Retina (tissue), 1 donor: ENCODE measurements around the gene CHSY1.

ENCODE experiments used
- DNase-seq: peaks from one replicate; pipeline ENCODE4 v3.0.0-alpha.2; 2016

CHSY1 gene

DNA sequence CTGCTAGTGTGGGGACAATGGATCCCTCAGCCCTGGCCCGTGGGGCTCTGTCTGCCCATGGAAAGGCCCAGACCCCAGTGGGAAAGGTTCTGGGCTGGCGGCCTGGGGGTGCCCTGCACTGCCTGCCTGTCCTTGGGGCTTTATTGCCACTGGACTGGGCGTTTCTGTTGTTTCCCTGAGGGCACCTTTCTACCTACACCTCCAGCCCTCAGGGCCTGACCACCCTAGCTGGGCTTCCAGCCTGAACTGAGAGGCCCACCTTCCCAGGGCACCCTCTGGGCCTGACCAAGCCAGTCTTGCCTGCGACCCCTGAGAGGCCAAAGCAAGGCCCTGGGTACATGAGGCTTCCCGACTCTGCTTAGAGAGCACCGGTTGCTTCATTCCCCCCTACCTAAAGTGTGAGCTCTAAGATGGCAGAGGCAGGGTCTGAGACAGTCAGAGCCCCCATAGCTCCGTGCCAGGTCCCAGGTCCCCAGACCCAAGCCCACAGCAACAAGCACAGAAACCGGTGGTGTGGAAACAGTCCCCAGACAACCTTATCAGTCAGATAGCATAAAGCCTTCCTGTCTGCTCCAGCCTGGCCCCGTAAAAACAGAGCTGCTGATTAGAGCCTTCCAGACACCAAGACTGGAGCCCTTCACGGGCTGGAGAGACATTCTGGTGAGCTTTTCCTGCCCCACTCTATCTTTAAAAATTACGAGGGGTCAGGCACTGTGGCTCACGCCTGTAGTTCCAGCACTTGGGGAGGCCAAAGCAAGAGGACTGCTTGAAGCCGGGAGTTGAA lies 102.8 kb downstream of the CHSY1 start:
- DNase-seq = peak; percentile 15

DNA sequence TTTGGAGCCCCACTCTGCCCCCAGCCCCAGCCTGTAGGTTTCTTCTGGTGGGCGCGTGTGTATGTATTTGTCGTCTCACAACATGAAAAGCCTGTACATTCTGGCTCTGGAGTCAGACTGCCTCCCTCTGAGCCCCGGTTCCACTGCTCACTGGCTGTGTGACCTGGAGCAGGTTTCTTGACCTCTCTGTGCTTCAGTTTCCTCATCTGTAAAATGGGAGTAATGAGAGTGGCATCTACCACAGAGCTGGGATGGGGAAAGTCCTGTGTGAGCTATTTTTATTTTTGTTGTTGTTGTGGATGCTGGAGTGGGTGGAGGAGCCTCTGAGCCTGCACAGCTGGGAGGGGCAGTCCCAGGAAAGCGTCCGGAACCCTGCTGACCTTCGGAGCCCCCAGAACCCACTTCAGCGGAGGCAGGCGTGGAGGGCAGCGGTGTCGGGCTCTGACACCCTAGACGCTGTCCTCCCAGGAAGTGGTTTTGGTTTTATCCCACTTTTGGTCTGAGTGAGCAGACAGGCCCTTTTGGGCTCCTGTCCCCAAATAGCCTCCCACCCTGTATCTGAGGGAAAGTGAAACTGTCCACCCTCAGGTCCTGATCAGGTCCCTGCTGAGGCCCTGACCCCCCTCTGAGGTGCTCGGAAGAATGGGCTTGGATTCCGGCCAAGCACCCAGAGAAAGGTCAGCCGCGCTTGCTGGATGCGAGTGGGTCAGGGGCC lies 103.5 kb downstream of the CHSY1 start:
- DNase-seq = no peak

DNA sequence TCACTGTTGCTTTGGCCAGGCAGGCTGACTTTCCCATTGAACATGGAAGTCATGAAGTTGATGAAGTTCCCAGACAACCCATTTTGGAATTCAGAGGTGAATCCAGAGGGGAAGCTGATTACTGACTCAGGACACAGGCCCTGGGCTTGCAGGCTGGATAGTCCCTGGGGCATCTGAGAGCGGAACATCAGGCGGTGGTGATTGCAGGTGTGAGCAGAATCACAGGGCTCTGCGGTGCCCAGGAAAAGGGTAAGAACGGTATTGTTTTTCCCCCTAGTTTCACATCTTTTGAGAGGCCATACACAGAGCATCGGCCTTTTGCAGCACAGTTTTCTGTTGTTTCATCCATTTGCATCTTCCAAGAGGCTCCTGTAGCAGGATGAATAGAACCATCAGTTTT lies 104.7 kb downstream of the CHSY1 start:
- no peak for DNase-seq

DNA sequence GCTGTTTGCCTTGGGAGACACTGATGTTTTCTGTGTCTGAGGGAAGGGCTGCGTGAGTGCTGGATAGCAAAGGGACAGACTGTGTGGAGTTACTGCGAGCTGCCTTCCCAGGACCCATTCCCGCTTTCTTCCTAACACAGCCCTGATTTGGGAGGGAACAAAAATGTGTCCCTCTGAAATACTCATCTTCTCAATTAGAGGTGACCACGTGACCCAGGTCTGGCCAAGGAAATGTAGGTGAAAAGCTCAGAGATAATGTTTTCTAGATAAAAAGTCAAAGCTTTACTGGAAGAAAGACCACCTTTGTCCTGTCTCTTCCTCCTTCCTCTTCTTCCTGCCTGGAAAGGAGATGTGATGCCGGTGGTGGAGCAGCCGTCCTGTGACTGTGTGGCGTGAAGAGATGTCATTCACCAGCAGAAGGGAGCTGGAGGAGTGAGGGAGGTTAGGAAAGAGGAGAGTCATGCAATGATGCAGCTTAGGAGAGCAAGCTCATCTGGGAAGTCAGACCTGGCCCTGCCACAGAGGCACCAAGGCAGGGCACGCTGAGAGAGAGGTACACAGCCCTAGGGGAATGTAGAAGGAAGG lies 105.6 kb downstream of the CHSY1 start:
- no peak for DNase-seq

DNA sequence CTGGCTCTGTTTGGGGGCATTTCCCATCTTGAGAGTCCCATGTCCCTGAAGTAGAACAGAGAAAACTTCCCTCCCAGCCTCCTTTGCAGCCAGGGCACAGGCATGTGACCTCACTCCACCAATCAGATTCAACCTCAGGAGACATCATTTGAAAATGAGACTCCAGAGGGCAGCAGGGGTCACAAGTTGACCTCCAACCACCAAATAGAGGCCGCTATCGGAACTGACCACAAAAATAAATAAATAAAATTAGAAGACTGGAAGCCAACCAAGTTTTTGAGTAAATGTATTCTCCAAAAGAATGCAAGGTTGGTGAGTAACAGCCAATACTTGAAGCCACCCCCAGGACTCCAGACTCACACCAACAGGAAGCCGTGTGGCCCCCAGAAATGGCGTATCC lies 106.5 kb downstream of the CHSY1 start:
- no peak for DNase-seq

DNA sequence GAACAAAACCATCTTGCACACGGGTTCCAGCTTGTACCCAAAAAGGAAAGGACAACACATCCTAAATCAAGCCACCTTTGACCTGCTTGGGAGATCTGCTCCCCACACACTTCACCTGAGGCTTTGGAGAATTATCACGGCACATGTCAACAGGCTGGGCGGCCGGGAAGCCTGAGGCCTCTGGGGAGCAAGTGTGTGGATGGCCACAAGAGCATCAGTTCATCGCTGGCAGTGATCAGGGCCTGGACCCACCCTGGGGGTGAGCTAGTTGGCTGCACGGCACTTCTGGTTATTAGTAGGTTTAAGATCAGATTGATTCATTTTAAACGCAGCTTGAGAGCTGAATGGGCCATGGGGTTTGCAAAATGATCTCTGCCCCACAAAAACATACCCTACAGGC lies 108.5 kb downstream of the CHSY1 start:
- DNase-seq = no peak

DNA sequence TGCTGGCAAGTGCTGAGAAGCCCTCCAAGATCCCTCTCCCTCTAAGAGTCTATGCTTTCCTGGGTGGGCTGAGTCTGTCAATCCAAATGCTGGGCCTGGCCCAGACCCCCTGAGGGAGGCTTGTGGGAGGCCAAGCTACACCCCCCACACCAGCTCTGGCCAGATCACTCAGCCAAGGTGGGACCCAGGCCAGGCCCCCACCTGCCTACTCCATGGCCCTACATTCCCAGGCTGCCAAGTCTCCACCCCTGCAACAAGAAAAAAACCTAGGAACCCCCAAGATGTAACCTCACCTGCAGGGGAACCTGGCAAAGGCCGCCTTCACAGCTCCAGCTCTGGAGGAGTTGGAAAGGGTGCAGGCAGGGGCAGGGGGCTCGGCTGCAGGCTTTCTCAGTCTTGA lies 109.1 kb downstream of the CHSY1 start:
- DNase-seq = no peak

DNA sequence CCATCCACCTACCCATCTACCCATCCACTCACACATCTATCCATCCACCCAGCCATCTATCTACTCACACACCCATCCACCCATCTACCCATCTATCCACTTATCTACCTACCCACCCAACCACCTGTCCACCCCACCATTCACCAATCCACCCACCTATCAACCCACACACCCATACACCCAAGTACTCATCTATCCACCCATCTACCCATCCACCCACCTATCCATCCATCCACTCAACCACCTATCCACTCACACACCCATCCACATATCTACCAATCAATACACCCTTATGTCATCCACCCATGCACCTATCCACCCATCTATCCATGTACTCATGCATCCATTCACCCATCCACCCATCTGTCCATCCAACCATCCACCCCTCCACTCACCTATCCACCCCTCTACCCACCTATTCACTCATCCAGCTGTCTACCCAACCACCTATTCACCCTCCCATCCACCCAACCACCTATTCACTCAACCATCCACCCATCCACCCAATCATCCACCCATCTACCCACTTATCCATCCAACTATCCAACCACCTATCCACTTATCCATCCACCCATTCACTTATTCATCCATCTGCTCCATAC lies 109.8 kb downstream of the CHSY1 start:
- no peak for DNase-seq

DNA sequence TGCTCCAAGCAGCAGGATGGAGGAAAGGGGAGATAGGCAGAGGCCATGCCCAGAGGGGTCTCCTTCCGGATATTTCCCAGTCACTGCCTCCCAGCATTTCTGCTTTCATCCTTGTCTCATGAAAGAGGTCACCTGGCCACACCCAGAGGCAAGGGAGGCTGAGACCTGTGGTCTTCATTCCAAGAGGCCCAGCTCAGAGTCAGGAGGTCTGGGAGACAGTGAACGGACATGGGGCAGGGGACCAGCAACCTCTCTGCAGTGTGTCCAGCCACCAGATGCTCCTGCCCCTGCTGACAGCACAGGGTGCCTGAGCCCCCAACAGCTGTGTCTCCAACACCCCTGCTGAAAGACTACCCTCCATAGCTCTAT lies 111.2 kb downstream of the CHSY1 start:
- DNase-seq = no peak

DNA sequence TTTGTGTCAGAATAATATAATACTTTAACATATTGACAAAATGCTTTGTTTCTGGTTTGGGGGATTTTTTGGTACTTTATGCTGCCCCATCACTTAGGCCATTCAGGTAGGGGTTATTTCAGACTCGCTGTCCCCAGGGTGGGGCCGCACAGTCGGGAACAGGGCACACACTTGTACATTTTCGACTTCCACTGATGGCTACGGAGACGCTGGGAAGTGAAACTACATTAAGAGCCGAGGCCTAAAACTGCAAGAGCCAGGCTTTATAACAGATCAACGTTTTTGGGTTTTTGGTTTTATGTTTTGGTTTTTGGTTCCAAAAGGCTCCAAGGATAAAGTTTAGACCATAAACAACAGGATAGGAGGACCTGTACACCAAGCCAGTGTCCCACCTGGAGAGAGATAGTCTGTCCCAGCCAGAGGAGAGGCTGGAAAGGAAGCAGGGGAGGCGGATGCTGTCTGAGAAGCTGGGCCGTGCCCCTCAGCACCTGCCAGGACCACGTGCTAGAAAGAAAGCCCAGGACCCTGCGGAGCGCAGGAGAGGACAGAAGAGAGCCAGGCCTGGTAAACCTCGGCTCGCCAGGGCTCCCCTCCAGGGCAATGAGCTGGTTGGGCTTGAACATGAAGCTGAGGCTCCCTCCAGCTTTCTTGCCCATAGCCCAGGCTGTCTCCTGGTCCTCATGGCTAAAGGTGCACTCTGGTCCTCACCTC lies 111.7 kb downstream of the CHSY1 start:
- no peak for DNase-seq

DNA sequence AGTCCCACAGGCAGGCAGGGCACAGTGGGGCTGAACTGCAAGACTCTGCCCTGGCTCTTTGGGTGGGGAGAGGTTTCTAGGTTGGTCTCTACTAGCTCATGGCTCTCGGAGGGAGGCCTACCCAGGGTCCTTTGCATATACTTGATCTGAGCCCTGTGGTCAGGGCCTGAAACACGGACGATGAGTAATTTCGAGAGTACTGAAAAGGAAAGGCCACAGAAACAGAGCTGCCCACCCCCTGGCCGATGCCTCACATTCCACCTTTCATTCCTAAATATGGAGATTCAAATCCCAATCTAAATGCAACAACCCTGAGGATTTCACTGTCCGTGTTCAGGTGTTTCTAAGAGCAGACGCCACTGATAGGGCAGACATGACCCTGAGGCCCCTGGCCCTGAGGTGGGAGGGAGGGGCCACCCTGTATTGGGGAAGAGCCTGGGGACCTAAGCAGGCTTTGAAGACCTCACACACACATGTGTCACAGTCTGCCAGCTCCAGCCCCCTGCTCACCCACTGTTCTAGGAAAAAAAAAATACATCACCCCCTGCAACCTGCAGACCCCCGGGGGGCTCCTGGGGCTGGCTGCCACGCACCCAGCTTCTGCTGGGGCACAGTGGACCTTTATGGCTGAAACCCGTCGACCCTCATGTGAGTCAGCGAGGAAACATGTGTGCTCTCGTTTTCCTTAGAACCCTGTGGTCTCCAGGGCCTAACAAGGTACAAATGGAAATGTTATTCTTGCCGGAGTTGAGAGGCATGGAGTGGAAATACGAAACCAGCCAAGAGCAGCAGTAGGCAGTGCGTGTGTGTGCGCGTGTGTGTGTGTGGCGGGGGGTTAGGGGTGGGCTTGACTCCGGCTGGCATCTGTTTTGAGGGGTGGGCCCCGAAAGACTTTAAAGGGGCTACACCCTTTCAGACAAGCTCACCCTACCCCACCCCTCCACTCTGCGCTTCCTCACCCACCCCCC lies 112.7 kb downstream of the CHSY1 start:
- no peak for DNase-seq

DNA sequence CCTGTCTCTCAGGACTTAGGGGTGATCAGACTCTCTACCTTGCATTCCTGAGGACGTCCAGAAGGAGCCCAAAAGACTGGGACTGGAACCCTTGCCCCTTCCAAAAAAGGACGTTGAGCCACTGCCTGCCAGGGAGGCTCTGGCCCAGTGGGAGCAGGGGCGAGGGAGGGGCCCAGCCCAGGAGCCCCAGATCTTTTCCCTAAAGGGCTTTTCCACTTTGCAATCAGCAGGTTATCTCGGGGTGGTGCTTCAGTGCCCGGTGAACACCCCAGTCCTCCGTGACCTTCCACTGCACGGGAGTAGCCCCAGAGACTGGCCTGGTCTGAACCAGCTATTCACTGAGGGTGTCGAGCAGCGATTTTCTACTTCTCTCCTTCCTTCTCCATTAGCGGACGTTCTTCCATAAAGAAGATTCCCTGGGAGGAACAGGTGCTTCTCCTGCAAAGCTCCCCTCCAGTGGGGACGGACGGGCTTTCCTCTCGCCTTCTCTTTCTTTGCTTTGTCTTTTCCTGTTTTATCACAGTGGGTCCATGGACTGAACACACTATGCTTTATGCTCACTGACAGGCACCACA lies 113.7 kb downstream of the CHSY1 start:
- no peak for DNase-seq

DNA sequence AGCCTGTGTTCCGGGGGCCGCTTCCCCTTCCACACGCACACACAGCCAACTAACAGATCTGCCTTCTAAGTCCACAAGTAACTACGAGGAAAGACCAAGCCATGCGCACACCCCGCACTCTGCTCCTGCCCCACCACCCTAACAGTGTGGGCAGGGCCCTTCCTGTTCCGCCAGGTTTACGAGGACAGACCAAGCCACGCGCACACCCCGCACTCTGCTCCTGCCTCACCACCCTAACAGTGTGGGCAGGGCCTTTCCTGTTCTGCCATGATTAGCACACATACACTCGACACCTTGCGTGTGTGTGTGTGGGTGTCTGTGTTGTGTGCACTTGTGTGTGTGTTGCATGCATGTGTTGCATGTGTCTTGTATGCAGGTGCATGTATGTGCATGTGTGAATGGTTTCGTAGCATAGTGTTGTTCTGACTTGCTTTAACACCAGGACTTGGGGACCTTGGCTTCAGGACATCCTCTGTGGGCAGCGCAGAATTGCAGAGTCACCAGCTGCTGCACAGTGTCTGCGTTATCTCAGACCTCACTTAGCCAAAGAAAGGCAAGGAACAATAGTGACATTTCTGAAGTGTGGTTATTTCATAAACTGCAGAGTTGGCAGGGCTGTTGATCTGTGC lies 114.4 kb downstream of the CHSY1 start:
- DNase-seq = no peak

DNA sequence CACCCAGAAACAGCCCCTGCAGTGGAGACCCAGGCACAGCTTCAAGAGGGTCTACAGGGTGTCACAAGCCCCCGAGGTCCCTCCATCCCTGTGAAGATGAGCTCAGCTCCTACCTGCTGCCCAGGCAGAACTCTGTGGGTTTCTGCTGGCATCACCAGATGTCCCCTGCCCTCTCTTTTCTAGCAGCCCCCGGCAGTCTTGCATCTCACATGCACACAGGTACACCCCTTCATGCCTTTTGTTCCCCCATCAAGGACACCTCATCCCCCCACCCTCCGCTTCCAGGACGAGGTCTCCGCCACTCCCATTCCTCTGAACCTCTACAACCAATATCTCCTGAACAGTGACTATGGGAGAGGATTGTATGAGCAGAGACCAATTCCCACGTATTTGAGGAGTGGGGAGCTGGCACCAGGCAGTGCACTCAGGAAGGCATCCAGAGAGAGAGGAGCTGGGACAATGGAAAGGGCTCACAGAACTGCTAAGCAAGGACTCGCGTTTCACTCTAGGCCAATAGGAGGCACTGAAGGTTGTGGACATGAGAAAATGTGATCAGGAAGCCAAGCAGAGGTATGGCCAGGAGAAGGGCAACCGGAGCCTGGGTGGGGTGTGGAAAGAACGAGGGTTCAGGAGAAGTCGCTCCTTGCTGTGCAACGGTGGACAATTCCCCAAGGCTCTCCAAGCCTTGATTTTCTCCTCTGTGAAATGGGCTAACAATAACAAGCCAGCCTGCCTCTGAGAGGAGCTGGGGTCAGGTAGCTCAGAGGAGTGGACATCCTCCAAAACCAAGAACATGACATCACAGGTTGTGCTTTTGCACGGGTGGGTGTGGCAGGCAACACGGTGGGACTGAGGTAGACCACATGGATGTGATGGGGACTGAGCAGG lies 115.2 kb downstream of the CHSY1 start:
- no peak for DNase-seq

DNA sequence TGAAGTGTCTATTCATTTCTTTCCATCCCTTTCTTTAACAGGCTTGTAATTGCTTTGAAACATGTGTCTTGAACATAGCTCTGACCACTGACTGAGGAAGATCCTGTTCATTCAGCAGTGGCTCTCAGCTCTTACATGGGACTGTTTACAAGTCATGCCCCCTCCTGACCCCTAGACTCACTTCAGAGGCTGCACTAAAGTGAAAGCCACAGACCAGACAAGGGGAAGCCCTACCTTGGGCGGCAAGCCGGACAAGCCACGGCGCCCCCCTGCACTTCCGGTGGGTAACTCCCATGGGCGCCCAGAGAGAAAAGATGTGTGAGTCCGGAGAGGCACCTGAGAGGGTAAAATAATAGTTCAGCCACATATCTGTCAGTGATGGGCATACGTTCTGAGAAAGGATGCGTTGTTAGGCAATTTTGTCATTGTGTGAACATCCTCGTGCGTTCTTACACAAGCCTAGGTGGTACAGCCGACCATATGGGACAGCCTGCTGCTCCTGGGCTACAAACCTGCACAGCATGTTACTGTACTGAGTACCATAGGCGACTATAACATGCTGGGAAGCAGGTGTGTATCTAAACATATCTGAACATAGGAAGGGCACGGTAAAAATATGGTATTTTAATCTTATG lies 116.2 kb downstream of the CHSY1 start:
- DNase-seq = no peak

DNA sequence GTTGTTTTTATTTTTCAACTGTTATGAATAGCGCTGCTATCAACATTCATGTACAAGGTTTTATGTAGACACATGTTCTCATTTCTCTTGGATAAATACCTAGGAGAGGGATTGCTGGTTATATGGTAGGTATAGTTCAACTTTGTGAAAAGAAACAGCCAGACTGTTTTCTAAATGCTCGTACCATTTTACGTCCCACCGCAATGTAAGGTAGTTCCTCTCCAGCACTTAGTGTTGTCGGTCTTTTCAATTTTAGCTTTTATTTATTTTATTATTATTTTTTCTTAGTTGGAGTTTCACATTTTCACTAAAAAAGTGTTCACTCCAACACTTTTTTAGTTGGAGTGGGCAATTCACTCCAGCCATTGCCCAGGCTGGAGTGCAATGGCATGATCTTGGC lies 117.1 kb downstream of the CHSY1 start:
- no peak for DNase-seq

DNA sequence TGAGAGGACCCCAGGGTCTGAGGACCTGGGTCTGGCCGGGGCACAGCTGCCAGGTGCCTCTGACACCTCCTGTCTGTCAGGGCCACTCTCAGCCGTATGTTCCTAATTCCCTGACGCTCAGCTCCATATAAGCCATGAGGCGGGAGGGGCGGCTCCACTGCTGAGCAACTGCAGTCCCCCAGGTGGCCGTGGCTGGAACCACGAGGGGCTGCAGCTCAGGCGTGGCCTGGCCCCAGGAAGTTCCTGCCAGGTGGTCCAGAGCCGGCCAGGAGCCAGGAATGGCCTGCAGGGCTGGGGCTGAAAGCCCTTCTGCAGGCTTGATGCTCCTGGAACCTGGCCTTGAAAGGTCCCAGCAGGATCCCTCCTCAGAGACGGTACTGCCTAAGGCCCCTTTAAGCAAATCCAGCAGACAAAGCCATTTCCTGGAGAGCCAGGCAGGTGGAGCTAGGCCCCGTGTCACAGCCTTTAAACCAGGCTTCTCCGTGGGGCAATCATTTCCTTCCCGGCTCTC lies 118.0 kb downstream of the CHSY1 start:
- no peak for DNase-seq

DNA sequence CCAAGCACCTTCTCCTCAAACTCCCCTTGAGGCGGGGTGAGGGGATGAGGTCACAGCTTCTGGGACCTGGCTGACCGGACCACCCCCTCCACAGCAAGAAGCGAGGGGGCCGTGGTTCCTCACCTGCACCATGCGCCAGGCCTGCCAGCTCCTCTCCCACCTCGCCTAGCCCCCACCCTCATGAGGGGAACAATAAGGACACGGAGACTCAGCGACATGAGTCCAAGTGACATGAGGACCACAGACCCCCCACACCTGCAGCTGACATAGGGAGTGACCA lies 118.7 kb downstream of the CHSY1 start:
- no peak for DNase-seq

DNA sequence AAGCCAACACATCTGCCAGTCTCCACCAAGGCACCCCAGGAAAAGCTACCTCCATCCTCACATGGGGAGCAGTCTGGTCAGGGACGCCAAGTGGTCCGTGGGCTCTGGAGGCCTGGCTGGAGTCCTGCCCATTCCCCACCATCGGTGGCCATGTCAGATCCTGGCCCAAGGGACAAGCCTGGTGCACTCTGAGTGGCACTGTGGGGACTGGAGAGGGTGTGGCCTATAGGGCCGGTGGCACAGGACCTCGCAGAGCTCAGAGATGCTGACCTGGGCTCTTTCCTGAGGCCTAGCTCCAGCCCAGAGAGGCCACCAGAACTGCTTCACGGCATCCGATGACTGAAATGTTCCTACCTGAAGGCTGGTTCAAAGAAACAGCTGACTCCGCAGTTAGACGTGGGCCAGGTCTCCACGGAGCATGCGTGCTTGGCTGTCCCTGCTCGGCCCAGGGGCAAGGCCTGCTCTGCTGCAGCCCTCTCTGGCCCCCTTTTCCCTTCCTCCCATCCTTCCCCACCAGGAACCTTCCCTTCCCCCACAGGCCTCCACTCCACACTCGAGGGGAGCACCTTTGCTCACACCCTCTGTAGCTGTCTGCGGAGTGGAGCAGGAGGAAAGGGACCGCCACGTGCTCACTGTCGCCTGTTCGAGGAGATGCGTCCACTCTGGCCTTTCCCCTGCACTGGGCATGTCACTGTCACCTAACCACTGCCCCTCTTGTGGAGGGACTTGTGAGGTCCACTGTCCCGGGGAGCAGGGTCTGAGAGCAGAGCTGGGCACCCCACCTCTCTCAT lies 119.3 kb downstream of the CHSY1 start:
- no peak for DNase-seq
